ENCODE results near the gene RD3L.

Gene RD3L

GRCh38 chr14:103894723-103895059 lies 47.6 kb downstream of the RD3L start:
- no peak for DNase-seq (ENCODE audit: low spot score)

GRCh38 chr14:103894034-103894722 lies 48.2 kb downstream of the RD3L start:
- no peak for DNase-seq (ENCODE audit: low spot score)

- DNase-seq (ENCODE audit: low spot score), result no peak
These were observed 50.1 kb downstream of the RD3L start for GRCh38 chr14:103892247-103892646.

GRCh38 chr14:103891667-103892215 lies 50.6 kb downstream of the RD3L start:
- DNase-seq (ENCODE audit: low spot score), result no peak

DNA sequence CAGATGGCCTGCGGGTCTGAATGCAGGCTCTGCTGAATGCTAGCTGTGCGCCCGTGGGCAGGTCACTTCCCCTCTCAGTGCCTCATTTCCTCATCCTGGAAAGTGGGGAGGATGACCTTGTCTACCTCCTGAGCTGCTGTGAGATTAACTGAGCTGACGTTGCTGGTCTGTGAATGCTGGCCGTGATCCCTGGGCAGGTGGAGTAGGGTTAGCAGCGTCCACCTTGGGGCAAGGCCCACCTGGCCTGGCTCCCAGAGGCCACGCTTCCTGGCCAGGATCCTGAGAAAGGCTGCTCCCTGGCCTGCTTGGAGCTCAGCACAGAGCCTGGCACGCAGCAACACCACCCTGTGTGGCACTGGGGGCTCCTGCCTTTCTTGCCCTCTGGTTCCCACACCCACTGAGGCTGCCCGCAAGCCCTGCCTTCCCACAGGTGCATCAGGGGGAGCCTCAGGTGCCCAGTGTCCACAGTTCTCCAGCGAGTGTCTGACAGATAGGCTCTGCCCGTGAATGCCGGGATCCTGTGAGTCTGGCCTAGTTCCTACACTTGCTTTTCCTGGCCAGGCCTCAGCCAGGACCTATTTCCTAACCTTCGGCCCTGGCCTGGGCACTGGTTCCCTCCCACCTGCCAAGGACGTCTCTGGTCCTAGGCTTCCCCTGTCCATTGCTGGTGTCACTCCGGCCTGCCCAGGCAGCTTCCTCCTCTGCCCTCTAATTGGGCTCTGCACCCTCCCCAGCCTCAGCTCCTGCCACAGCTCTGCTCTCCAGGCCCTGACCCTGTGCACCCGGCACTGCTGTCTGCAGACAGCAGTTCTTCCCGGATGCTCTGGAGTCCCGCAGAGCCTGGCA lies 51.3 kb downstream of the RD3L start:
- no peak for DNase-seq (ENCODE audit: low spot score)
